PC-9 (cell line): ENCODE measurements around the gene KCNC4.

Experiments
- CTCF ChIP-seq: fragments of 200-600 bp; sonication (generic); conservative IDR thresholded peaks from 2 replicates; pipeline ENCODE4 v1.6.1; 2017; ENCODE audit warnings: mixed run types, antibody characterized with exemption, mild to moderate bottlenecking, moderate library complexity
- EZH2 ChIP-seq: fragments of 200-600 bp; sonication (generic); IDR thresholded peaks from 2 replicates; pipeline ENCODE4 v1.8.0; 2017; ENCODE audit warnings: antibody characterized with exemption, low read depth

- TF ChIP-seq CTCF (no peak), EZH2 (no peak)
These were observed 19.7 kb upstream of the KCNC4 start for GRCh38 chr1:110190282-110190929.
